ENCODE measurements around the gene AKAP5. TPM values are rescaled to one million over a fixed set of nuclear protein-coding genes. Genes with fewer than 3 reads are reported as not detected.

Gene AKAP5
- total and polyA plus RNA-seq, 8 donors, result 0.04 to 0.37 (median 0.16) TPM

- intact Hi-C loops (cut with DNase I), result no loop called here
- Histone ChIP-seq H3K27ac (no peak overlapping the region), H3K27me3 (no peaks in the 10 kb centered on the region), H3K9me3 (no peaks in the 10 kb centered on the region), H3K36me3 (peaks cover 0 to 28% (median 0%) of the 10 kb centered on the region in 3 donors), H3K4me3 (no peak overlapping the region), H3K4me1 (no peaks in the 10 kb centered on the region)
- TF ChIP-seq, protein P1, sequence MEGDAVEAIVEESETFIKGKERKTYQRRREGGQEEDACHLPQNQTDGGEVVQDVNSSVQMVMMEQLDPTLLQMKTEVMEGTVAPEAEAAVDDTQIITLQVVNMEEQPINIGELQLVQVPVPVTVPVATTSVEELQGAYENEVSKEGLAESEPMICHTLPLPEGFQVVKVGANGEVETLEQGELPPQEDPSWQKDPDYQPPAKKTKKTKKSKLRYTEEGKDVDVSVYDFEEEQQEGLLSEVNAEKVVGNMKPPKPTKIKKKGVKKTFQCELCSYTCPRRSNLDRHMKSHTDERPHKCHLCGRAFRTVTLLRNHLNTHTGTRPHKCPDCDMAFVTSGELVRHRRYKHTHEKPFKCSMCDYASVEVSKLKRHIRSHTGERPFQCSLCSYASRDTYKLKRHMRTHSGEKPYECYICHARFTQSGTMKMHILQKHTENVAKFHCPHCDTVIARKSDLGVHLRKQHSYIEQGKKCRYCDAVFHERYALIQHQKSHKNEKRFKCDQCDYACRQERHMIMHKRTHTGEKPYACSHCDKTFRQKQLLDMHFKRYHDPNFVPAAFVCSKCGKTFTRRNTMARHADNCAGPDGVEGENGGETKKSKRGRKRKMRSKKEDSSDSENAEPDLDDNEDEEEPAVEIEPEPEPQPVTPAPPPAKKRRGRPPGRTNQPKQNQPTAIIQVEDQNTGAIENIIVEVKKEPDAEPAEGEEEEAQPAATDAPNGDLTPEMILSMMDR (IDR thresholded peaks at IDR 0.05), result no peak
- no peak for FAIRE-seq
- ATAC-seq, result no peak
- DNase-seq, result no peak
- WGBS, 2 donors, result 84 to 90% methylated on average over 17 of the region's 17 CpGs
These were observed 22.9 kb upstream of the AKAP5 start for GRCh38 chr14:64442300-64442988.

DNA sequence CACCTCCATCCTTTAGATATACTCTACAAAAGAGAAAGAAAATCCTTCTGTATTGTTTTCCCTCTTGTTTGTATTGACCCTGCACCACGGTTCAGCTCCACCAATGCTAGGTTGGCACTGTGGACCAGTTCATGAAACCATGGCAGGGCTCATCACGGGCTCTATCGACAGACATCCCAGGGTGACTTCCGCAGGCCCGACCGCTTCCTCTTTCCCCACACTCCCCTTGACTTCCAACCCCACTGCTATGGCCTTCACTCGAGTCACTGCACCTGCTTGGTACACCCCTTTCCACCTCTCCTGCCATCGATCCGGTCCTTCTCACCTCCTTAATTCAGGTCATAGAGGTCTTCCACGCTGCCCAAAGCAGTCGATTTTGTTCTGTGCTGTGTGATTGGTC is 21.2 kb upstream of the AKAP5 start:
- Histone ChIP-seq H3K4me3 (no peak overlapping the region), H3K36me3 (peaks cover 0 to 28% (median 0%) of the 10 kb centered on the region in 3 donors), H3K4me1 (no peaks in the 10 kb centered on the region), H3K27ac (no peak overlapping the region), H3K9me3 (no peaks in the 10 kb centered on the region), H3K27me3 (no peaks in the 10 kb centered on the region)
- TF ChIP-seq, protein P1 (IDR thresholded peaks at IDR 0.05), result no peak
- FAIRE-seq, result no peak
- WGBS, 2 donors, result 91 to 95% methylated on average over 11 of the region's 11 CpGs
- DNase-seq, result no peak
- no peak for ATAC-seq
- intact Hi-C loops (cut with DNase I), result no loop called here

DNA sequence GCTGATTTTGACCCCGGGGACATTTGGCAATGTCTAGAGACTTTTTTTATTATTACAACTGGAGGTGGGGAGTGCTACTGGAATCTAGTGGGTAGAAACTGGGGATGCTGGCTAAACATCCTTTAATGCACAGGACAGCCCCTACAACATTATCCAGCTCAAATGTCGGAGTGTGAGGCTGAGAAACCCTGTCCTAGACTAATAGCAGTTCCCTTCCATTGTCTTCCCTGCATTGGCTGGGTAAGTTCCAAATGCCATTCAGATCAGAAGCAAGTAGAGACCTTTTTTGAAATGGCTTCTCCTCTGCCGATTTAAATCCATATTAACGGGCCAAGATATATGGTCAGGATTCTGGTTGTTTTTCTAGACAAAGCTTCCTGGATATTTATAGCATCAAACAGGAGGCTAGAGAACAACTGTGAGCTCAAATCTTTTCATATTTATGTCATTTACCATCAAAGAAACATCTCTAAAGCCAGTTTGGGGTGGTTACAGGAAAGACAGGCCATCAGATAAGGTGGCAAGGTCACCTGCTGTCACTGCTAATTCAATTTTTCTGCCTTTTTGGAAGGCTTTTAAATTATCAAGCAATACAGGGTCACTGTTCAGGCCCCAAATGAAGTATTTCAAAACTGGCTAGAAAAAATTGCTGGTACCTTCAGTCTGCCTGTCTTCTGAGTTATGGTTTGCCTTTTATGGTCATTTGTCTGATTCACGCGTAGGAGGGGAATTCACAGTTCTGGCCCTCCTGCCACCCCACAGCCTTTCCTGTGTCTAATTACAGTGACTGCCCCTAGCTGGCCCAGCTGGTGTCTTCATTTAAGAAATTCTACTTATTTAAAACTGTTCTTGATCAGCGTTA is 20.1 kb upstream of the AKAP5 start:
- Histone ChIP-seq H3K4me1 (no peaks in the 10 kb centered on the region), H3K27me3 (no peaks in the 10 kb centered on the region), H3K9me3 (no peaks in the 10 kb centered on the region), H3K27ac (no peak overlapping the region), H3K4me3 (no peak overlapping the region), H3K36me3 (peaks cover 0 to 39% (median 2%) of the 10 kb centered on the region in 3 donors)
- FAIRE-seq (no peak), ATAC-seq (peak in 1 of 4 donors; percentile 59), DNase-seq (no peak)
- TF ChIP-seq, protein P1 (IDR thresholded peaks at IDR 0.05), result no peak
- intact Hi-C loops (cut with DNase I), result no loop called here
- WGBS, 2 donors, result 86 to 91% methylated on average over 7 of the region's 7 CpGs

DNA sequence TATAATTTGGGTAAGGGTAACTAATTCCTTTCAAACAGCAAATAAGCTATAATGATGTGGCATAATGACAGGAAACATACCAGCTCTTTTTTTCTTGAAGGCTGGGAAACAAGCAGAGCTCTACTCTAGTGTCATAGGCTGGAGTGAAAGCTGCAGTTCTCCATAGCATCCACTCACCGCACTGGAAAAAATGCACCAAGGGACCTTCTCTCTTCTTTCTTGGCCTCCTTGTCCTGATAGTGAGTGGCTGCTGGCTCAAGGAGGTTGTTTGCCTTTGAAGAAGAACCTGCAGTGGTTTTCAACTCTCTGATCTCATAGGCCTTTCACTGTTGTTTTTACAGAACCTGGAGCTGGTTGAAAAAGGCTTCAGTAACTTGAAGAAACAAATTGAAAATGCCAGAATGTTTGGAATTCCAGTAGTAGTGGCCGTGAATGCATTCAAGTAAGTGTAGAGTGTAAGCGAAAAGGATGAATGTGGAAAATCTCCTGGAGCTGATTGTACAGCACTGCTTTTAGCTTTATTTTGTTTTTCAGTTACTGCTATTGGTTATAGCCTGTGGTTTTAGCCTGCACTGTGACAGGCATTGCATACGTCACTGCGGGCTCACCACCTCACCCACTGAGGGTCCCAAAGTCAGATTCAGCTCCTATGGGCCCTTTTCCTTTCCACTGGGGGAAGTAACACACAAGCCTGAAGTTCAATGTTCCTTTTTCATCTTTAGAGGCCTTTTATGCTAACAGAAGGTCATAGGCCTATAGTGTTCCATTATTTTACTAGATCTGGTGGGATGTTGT is 17.2 kb upstream of the AKAP5 start:
- Histone ChIP-seq H3K36me3 (peaks cover 0 to 28% (median 2%) of the 10 kb centered on the region in 3 donors), H3K27me3 (no peaks in the 10 kb centered on the region), H3K27ac (no peak overlapping the region), H3K9me3 (no peaks in the 10 kb centered on the region), H3K4me3 (no peak overlapping the region), H3K4me1 (no peaks in the 10 kb centered on the region)
- ATAC-seq, result no peak
- 94% methylated on average over 5 of the region's 5 CpGs for WGBS, 2 donors
- no peak for DNase-seq
- TF ChIP-seq, protein P1 (IDR thresholded peaks at IDR 0.05), result no peak
- intact Hi-C loops (cut with DNase I), result no loop called here
- FAIRE-seq, result no peak

Data from pancreas (tissue), 10 donors.